ENCODE measurements around the gene C12orf56.
"Not testable (repeated sequence)": the region's sequence is repeated elsewhere in the genome, so short reads cannot be mapped to it uniquely, and the experiment has no call there.

The C12orf56 gene

GRCh38 chr12:64225626-64226025 is 164.9 kb downstream of the C12orf56 start:
- no peak for DNase-seq

- peak; percentile 92 for DNase-seq
Observed at GRCh38 chr12:64222009-64222765, 168.4 kb downstream of the C12orf56 start, which contains the start of gene KICS2. TSS of gene KICS2 (minus strand) at chr12:64222296. CDS start at chr12:64222237, 59 bp downstream.

GRCh38 chr12:64221651-64222008 is 168.9 kb downstream of the C12orf56 start:
- DNase-seq = peak; percentile 81

GRCh38 chr12:64220046-64220445 is 170.5 kb downstream of the C12orf56 start:
- DNase-seq = no peak

- DNase-seq = no peak
Observed at GRCh38 chr12:64219145-64219544, 171.4 kb downstream of the C12orf56 start.

- DNase-seq = no peak
Observed at GRCh38 chr12:64218597-64218996, 172.0 kb downstream of the C12orf56 start.

GRCh38 chr12:64217643-64218042 is 172.9 kb downstream of the C12orf56 start:
- not testable (repeated sequence) for DNase-seq

- DNase-seq = no peak
Observed at GRCh38 chr12:64216239-64216638, 174.3 kb downstream of the C12orf56 start.

Measured in fibroblast of skin of right quadriceps (primary cell).